WI38 (cell line): ENCODE measurements around the gene NR4A3.
"Not testable (repeated sequence)": the region's sequence is repeated elsewhere in the genome, so short reads cannot be mapped to it uniquely, and the experiment has no call there.

Experiments
- H3K4me3 ChIP-seq: 2 replicates; pipeline ENCODE4 v1.5.1; 2011; ENCODE audit warnings: low read depth, mild to moderate bottlenecking, control low read depth, low read length
- TF ChIP-seq, protein P1 (sequence below): IDR thresholded peaks from 2 replicates; pipeline ENCODE4 v1.5.1; 2012; ENCODE audit warnings: low read depth, mild to moderate bottlenecking, control low read depth, low read length

Gene NR4A3

GRCh38 chr9:99852617-99853016 is 30.9 kb downstream of the NR4A3 start:
- no peak overlapping the region for H3K4me3 ChIP-seq
- TF ChIP-seq, protein P1, sequence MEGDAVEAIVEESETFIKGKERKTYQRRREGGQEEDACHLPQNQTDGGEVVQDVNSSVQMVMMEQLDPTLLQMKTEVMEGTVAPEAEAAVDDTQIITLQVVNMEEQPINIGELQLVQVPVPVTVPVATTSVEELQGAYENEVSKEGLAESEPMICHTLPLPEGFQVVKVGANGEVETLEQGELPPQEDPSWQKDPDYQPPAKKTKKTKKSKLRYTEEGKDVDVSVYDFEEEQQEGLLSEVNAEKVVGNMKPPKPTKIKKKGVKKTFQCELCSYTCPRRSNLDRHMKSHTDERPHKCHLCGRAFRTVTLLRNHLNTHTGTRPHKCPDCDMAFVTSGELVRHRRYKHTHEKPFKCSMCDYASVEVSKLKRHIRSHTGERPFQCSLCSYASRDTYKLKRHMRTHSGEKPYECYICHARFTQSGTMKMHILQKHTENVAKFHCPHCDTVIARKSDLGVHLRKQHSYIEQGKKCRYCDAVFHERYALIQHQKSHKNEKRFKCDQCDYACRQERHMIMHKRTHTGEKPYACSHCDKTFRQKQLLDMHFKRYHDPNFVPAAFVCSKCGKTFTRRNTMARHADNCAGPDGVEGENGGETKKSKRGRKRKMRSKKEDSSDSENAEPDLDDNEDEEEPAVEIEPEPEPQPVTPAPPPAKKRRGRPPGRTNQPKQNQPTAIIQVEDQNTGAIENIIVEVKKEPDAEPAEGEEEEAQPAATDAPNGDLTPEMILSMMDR = no peak

- TF ChIP-seq, protein P1 = no peak
- H3K4me3 ChIP-seq = no peak overlapping the region
Measured at GRCh38 chr9:99855467-99856176, 33.9 kb downstream of the NR4A3 start.

GRCh38 chr9:99857576-99857975 is 35.9 kb downstream of the NR4A3 start:
- not testable (repeated sequence) for H3K4me3 ChIP-seq

DNA sequence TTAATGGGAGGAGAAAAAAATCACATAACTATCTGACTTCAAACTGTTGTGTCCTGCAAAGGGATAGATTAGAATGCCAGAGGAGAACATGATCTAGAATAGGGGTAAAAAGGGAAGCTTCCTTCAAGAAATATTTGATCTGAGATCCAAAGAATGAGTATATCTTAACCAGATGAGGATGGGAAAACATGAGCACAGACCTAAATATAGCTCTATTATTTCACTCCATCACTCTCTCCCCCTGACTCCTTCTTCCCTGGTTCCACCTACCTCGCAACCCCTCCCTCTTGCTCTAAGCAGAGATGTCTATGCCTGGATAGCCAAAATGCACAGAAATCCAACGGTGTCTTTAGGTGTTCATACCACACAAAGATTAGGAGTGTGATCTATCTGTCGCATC is 36.4 kb downstream of the NR4A3 start:
- H3K4me3 ChIP-seq = no peak overlapping the region
- TF ChIP-seq, protein P1 = no peak

- TF ChIP-seq, protein P1 = no peak
- H3K4me3 ChIP-seq = no peak overlapping the region
Measured at GRCh38 chr9:99859243-99859980, 37.7 kb downstream of the NR4A3 start.

DNA sequence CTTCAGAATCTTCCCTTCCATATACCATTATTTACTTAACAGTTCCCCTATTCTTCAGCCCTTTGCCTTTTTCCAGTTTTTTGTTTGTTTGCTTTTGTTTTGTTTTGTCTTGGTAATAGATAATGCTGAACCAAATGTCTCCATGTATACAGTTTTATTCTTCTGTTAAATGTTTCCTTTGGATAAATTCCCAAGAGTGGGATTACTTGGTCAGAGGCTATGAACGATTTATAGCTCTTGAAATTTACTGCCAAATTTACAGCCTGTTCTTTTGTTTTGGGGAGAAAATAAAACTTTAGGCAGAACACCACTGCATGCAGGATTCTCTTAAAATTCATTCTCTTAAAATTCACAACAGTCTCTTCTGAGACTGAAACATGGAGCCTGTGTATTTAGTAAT is 38.6 kb downstream of the NR4A3 start:
- TF ChIP-seq, protein P1 = no peak
- H3K4me3 ChIP-seq = no peak overlapping the region

GRCh38 chr9:99863955-99864354 is 42.3 kb downstream of the NR4A3 start:
- TF ChIP-seq, protein P1 = no peak

GRCh38 chr9:99866398-99866797 is 44.7 kb downstream of the NR4A3 start:
- TF ChIP-seq, protein P1 = no peak
- H3K4me3 ChIP-seq = no peak overlapping the region

More at GRCh38 chr9:99863955-99864354, 42.3 kb downstream of the NR4A3 start:
- no peak overlapping the region for H3K4me3 ChIP-seq
